Stimulated activated CD8-positive, alpha-beta memory T cell treated with anti-CD3 and anti-CD28 coated beads, Interleukin-4, amount 100 ng/mL, for 48 hours (primary cell): ENCODE results near the gene FBH1.
"Not testable (repeated sequence)": the region's sequence is repeated elsewhere in the genome, so short reads cannot be mapped to it uniquely, and the experiment has no call there.

Source experiments
- DNase-seq: peaks from one replicate; pipeline ENCODE4 v3.0.0-alpha.2; 2020

Gene FBH1

DNA sequence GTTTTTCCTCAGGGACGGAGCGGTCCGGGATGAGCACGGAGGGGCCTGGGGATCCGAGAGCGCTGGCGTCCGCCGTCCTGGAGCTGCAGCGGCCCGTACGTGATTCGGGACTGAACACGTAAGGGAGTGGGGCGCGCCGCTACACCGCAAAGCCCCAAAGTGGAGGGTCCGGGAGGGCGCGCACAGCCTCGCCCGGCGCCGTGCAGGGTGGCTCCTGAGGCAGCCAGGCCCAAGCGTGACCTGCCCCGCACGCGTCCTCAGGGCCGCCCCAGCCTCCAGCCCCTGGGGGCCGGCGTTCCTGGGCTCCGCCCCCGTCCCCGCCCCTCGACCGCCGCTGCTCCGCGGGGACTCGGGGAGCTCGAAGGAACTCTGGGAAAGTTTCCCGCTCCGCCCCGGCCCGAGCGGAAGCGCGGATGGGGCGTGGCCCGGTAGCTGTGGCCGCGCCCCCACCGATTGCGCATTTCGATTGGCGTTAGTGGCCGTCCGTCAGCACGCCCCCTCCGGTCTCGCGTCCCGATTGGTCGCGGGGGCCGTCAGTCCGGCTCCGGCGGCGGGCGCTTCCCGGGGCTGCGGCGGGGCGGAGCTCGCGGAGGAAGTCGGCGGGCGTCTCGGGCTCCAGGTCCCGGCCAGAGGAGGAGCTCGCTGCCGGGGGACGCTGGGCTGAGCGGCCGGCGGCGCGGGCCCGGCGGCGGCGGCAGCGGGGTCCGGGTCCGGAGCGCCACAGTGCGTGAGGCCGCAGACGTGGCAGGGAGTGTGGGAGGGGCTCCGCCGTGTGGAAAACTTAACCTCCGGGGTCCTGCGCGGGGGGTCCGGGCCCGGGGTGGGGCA, at the start of gene FBH1, which contains the start of gene ANKRD16:
TSS of gene FBH1 (plus strand) at position 620 of the 828 bp plus-strand sequence. CDS start at position 723, 103 bp downstream.
TSS of gene ANKRD16 (minus strand) at position 270 of the 828 bp plus-strand sequence. CDS start 539 bp downstream, outside the sequence.
- peak; percentile 99 for DNase-seq

DNA sequence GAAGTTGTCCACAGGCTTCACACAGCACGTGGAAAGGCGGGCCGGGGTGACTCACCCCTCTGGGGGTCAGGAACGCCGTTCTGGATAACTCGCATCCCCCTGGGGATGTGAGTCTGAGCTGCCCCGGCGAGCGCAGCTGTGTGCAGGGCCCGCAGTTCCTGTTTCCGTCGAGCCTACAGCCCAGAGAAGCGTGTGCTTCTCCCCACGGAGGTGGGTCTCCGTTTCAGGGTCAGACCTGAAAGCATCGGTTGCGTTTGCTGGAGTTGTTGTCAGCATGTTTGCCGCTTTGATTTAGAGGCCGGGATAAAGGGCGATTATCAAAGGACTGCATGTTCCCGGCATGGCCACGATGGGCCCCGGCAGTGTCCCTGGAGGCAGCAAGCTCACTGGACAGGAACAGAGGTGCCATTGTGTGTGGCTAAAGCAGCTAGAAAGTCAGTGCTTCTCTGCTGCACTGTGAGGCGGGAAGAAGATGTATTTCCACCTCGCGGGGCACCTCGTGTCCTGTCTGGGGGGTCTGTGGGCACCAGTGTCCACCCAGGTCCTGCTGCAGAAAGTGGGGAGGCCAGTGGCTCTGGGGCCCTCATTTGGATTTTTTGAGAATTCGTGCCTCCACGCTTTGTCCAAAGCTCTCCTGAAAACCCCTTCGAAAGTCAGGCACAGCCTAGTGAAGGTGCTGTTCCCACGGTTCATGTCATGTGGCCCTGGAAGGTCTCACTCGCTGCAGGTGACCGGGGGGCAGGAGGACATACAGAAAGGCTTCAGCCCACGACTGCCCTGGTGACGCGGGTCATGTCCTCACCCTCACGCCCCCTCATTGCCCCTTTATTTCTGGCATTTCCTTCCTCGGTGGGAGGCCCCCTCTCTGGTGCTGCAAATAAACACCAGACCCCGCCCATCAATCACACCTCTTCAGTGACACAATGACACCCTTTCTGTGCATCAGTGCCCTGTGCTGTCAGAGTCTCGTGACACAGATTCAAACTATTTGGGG, 49.4 kb upstream of the FBH1 start:
- DNase-seq: no peak

DNA sequence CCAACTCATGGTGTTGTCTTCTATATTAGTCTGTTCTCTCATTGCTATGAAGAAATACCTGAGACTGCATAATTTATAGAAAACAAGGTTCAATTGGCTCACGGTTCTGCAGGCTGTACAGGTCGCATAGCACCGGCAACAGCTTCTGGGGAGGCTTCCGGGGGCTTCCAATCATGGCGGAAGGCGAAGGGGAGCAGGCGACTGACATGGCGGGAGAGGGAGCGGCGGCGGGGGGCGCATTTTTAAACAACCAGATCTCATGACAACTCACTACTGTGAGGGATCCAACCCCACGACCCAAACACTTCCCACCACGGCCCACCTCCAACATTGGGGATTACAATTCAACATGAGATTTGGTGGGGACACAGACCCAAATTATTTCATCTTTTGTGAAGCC, 48.1 kb upstream of the FBH1 start:
- no peak for DNase-seq

DNA sequence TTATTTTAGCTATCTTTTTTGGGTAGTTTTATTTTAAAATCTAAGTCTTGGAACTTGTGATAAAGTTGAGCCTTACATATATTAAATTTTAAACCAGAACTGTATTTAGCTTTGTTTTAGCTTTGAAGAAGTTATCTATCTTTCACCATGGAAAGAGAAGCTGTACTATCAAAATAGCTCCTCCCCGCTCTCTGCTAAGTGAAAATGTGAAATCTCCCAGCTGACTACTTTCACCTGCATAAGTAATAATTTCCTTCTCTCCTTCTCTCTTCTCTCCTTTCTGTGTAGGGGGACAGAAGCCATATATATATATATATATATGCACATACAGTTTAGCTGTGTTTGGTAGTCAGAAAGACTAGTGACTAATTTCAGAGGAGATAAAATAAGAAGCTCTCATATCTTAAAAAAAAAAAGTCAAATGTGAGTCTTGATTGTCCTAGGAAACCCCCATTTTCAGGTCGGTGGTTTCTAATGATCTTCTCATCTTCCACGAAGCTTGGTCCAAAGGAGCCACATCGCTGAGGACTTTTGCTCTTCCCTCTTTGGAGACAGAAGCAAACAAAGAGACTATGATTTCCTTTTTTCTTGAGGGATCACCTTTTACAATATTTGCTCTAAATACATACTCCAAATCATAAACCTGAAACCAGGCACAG, 46.2 kb upstream of the FBH1 start:
- DNase-seq: no peak

DNA sequence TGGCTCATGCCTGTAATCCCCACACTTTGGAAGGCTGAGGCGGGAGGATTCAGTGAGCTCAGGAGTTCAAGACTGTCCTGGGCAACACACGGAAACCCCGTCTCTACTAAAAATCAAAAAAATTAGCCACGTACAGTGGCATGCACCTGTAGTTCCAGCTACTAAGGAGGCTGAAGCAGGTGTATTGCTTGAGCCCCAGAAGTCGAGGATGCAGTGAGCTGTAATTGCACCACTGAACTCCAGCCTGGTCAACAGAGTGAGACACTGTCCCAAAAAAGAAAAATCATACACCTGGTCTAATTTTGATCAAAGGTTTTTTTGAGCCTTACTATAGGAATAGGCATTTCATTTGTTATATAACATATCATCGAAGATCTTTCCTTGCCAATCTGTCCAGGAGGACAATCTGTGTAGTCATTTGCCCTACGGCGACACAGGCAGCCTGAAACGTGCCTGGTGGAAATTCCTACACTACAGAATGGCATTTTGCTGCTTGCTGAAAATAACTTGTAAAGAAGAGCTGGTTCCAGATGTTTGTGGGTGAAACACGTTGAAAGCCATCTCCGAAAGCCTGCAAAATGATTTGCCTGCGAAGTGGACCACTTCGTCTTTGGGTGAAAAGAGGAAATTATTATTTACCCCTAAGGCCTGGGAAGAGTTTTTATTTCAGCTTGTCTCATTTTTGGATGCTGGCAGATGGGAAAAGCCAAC, 45.5 kb upstream of the FBH1 start:
- DNase-seq: no peak

DNA sequence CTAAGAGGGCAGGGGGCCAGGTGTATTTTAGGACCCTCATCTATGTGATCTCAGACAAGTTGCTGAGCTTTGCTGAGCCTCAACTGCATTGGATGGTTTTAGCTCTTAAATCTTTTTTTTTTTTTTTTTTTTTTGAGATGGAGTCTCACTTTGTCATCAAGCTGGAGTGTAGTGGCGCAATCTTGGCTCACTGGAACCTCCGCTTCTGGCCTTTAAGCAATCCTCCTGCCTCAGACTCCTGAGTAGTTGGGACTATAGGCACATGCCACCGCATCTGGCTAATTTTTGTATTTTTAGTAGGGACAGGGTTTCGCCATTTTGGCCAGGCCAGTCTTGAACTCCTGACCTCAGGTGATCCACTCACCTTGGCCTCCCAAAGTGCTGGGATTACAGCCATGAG, 43.4 kb upstream of the FBH1 start:
- not testable (repeated sequence) for DNase-seq

DNA sequence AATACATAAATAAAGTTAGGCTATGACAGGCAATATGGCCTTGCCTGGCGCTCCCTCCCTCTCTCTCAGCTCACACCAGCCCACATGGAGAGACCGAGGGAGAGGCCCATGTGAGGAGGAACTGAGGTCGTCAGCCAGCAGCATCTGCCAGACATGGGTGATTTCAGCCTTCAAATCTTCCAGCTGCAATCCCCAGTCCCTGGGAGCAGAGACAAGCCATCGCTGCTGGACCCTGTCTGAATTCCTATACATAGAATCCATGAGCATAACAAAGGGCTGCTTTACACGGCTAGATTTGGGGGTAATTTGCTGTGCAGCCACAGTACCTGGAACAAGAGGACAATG, 35.9 kb upstream of the FBH1 start:
- no peak for DNase-seq

DNA sequence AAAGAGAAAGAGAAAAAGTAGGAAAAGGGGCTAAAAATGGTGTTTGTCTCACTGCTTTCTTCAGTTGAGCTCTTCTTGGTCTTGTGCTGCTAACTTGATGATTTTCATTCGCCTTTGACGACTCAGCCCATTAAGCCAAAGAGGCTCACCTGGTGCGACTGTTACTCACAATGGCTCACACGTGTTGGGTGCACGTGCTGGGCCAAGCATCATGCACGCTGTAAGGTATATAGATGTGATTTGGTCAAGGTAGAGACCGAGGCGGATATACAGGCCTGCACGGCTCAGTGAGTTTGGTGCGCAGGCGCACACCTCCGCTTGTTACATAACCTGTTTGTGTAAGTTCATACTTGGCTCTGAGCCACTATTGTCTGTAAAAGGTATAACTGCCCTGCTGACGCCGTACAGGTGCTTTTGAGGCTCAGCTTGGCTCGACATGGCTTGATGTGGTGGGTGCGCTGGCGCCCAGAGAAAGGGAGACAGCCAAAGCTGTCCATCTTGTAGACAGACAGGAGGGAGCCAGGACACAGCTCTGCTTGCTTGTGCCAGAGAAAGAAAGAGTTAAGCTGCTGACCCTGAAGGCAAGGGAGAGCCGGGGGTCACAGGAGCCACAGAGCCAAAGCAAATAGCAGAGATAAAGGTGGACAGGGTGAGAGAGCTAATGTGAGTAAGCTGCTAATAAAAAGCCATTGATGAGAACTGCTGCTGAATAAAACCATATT, 33.9 kb upstream of the FBH1 start:
- DNase-seq: no peak

DNA sequence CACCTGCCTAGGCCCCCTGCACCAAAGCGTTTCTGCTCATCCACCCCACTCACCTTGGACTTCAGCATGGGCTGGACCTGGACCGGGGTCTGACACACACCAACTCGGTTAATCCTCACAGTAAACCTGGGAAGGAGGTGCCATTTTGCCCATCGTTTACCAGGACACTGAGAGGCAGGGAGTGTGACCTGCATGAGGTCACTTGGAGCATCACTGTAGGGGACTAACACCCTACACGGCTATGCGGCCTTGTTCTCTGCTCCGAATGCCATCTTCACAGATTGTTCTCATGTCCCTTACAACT, 33.4 kb upstream of the FBH1 start:
- DNase-seq: no peak

DNA sequence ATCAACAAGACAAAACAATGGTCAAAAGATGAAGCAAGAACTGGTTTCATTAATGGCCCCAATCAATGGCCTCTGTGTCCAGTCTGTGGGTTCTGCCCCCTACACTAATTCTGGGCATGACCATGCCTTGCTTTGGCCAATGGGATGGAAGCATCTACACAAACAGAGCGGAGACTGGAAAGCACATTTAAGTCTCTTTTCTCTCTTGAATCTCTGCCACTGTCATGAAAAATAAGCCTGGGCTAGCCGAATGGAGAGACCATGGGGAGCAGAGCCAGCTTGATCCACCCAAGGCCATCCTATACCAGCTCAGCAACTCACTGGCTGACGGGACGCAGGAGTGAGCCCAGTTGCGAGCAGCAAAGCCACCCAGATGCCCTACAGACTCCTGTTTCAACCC, 31.2 kb upstream of the FBH1 start:
- DNase-seq: no peak

DNA sequence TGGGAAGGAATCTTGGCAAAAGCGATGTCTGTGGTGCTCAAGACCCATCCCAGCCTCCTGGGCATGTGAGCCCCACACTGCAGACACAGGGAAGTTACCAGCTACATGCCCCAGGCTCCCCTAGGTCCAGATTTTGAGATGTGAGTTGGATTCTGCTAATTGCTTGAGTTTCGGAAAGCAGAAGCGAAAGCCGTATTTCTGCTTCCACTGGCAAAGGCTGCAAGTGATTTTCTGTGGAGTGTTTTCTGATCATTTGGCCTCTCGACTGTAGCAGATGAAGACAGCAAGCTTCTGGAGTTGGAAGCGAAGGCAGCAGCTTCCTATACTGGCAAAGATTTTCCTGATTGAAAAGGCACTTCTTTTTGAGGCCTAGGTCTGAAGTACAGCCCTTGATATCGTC, 30.0 kb upstream of the FBH1 start:
- DNase-seq: no peak

DNA sequence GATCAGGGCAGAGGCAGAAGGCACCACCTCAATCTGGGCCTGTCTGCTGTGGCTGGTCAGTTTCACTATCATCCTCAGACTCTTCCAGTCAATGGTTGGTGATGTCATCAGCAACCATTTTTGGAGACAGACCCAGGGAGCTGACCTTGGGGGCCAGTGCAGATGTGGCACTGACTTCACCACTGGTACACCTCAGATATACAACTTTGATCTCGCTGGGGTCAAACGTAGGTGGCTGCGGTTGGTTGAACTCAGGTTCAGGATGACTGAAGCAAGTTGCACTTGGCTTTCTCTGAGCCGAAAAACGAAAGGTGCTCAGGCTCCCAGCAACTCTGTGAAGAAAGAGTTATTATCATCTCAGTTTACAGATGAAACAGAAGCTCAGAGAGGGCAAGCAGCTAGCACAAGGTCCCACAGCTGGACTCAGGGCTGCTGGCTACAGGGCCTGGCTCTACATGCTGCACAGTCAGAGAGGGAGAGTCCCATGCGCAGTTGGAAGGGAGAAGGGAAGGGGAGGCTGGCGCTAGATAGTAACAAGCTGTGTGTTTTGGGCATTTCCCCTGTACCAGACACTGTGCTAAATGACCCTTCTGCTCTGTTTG, 27.6 kb upstream of the FBH1 start:
- peak; percentile 50 for DNase-seq

DNA sequence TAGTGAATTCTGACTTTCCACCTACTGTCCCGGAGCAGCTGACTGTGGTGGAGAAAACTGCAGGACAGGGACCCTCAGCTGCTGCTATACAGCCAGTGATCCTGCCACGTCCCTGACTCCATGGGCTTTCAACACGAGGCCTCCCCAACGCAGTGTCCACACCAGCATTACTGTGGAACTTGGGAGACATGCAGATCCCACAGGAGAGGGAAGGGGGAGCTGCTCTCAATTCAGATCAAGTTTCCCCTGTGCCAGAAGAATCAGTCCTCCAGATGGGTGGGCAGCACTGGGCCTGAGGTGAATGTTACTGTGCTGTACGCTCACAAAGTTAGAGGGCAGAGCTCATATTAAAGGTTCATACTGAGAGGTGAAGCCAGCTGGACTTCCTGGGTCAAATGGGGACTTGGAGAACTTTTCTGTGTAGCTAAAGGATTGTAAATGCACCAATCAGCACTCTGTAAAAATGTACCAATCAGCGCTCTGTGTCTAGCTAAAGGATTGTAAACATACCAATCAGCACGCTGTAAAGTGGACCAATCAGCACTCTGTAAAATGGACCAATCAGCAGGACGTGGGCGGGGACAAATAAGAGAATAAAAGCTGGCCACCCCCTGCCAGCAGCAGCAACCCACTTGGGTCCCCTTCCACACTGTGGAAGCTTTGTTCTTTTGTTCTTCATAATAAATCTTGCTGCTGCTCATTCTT, 26.9 kb upstream of the FBH1 start:
- DNase-seq: not testable (repeated sequence)

DNA sequence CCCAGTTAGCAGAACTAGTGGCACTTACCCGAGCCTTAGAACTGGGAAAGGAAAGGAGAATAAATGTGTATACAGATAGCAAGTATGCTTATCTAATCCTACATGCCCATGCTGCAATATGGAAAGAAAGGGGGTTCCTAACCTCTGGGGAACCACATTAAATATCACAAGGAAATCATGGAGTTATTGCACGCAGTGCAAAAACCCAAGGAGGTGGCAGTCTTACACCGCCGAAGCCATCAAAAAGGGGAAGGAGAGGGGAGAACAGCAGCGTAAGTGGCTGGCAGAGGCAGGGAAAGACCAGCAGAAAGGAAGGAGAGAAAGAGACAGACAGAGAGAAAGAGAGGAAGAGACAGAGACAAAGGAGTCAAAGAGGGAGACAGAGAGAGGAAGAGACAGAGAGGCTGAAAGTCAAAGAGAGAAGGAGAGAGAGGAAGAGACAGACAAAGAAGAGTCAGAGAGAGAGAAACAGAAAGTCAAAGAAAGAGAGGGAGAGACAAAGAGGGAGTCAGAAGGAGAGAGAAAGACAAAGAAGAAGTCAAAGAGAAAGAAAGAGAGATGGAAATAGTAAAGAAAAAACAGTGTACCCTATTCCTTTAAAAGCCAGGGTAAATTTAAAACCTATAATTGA, 23.5 kb upstream of the FBH1 start:
- not testable (repeated sequence) for DNase-seq

DNA sequence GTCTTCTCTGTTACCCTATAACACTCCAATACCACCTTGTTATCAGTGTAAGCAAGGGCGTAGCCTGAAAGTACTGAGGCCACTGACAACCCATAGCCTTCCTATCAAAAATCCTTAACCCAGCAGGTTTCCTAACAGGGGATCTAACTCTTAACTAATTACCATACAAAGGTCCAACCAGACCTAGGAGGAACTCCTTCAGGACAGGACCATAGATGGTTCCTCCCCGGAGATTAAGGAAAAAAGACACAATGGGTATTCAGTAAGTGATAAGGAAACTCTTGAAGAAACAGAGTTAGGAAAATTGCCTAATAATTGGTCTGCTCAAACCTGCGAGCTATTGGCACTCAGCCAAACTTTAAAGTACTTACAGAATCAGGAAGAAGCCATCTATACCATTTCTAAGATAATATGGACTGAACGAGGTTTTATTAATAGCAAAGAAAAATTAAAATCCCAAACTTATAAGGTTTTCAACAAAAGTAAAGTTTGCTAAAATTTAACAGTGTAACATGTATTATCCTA, 22.9 kb upstream of the FBH1 start:
- not testable (repeated sequence) for DNase-seq

DNA sequence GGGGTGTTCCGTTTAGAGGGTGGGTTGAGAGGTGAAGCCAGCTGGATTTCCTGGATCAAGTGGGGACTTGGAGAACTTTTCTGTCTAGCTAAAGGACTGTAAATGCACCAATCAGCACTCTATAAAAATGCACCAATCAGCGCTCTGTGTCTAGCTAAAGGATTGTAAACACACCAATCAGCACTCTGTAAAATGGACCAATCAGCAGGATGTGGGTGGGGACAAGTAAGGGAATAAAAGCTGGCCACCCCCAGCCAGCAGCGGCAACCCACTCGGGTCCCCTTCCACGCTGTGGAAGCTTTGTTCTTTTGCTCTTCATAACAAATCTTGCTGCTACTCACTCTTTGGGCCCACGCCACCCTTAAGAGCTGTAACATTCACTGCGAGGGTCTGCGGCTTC, 21.7 kb upstream of the FBH1 start:
- DNase-seq: not testable (repeated sequence)

DNA sequence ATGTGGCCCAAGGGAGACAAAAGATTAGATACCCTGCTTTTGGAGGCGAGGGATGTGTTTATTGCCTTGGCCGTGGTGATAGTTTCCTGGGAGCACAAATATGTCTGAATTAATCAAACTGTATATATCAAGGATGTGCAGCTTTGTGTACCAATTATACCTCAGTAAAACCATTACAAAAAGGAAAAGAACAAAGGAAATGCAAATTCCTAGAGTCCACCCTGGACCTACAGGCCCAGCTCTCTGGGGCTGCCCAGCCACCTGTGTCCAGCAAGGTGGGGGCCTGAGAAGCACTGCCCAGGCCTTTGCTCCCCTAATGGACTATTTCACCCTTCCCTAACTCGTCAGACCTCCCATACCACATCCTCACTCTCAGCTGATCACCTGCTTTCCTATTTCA, 20.9 kb upstream of the FBH1 start:
- no peak for DNase-seq

DNA sequence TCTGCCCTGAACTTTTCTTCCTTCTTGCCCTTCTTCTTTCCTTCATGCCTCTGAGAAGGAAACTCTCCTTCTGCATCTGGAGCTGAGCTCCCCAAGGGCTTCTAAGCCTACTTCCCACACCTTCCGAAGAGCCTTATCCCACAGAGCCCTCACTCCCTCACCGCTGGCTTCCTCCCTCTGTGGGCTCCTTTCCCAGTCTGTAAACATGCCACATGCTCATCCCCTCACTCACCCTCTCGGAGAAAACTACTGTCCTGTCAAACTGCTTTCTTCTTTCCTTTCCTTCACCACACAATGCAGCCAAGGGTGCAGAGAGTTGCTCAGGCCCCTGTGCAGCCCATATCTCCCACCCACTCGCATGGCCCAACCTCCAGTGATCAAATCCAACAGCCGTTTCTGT, 18.4 kb upstream of the FBH1 start:
- no peak for DNase-seq

DNA sequence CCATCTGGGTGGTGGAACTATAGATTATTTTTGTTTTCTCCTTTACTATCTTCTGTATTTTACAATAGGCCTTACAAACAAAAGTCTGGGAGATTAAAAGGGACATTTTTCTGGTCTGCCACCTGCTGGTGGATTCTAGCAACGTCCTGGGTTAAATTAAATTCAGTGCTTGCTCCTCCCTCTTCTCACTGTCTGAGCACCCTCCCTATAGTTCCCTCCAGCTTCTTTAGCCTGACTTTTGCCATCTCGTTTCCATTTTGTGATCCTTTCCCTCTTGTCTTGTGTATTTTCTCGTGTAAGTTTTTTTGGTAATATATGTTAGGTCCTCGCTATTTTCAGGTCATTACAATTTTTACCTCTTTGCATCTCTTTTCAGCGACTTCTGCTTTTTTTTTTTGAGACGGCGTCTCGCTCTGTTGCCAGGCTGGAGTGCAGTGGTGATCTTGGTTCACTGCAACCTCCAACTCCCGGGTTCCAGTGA, 16.5 kb upstream of the FBH1 start:
- peak; percentile 79 for DNase-seq

DNA sequence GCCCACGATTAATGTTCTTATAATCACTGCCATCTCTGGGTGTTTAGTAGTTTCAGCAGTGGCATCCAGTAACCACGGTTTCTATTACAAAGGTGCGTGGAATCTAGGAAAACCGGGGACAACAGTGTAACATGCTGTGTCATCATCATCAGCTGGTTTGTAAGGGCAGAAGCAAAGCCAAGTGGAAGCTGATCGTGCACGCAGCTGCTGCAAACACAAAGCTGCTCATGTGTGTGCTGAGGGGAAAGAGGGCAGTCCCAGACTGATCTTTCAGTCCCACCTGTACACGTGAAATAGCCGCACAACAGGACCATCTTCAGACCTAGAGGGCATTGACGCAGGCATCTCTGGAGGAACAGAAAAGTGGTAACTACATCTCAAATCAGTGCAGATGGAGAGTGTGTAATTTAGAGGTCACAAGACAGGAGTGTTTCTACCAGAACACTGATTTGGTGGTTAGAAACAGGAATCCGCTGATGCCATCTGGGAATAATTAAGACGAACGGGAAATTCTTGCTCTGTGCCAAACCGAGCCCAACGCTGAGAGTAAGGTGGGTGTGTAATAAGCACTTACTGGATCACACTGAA, 13.8 kb upstream of the FBH1 start:
- no peak for DNase-seq
